Measurements from ENCODE around the gene WWOX. TPM values are rescaled to one million over a fixed set of nuclear protein-coding genes. Genes with fewer than 3 reads are reported as not detected.

Gene WWOX
- total and polyA plus RNA-seq, 4 experiments from 2014 or later = 10.4 to 23.1 (median 17.5) TPM

DNA sequence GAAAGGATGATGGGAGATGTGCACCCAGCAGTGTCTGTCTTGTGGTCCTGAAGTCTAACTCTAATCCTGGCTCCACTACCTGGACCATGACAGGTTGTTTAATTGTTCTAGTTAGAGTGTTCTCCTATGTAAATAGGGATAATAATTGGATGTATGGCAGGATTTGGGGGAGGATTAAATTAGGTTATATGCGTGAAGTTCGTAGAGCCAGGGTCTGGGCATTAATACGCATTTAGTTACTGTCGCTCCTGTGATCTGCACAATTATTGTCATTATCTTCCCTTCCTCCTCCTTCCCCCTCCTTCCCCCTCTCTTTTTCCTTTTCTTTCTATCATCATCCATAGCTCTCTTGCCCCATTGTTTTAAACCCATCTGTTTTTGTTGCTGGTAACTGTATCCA lies 210.3 kb downstream of the WWOX start:
- H3K4me1 ChIP-seq (ENCODE audit: insufficient read depth, low read length) = no peaks in the 10 kb centered on the region
- H3K27me3 ChIP-seq (ENCODE audit: insufficient read depth, low read length) = no peaks in the 10 kb centered on the region
- H3K36me3 ChIP-seq (ENCODE audit: insufficient read depth, low read length) = no peaks in the 10 kb centered on the region
- H3K9me3 Mint-ChIP-seq = no peaks in the 10 kb centered on the region
- no peak overlapping the region for H3K27ac Mint-ChIP-seq
- peaks cover 0 to 8% (median 4%) of the 10 kb centered on the region in 4 donors for H3K4me1 Mint-ChIP-seq
- intact Hi-C loops (cut with micrococcal nuclease) = no loop called here
- no peaks in the 10 kb centered on the region for H3K9me3 ChIP-seq (ENCODE audit: control insufficient read depth in 1 of 2, low read length in 2 of 2)
- POLR2A ChIA-PET (ENCODE audit: partially characterized antibody) = no interaction called here
- H3K4me3 Mint-ChIP-seq = no peak overlapping the region
- no peak overlapping the region for H3K27ac ChIP-seq (ENCODE audit: low read depth, low read length)
- CTCF ChIA-PET (ENCODE audit: partially characterized antibody) = no interaction called here
- H3K4me3 ChIP-seq (ENCODE audit: low read length in 2 of 2) = no peak overlapping the region
- DNase-seq = no peak
- H3K27me3 Mint-ChIP-seq = no peaks in the 10 kb centered on the region
- peaks cover 1 to 3% of the 10 kb centered on the region in 2 donors for H3K36me3 Mint-ChIP-seq

DNA sequence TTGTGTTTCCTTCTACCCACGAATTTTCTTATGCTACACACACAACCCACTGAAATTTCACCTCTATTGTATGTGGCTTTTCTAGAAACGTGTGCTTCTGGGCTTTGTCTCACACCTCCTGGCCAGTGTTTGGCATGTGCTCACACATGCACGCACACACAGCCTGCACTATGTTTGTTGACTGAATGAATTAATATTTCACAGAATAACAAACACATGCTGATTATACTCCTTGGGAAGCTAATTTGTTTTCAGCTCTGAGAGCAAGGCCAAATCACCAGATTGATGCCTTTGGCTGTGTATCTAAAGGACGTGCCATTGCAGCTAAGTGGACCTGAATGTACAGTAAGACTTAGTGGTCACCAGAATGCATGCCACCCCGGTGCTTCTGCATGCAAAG lies 210.7 kb downstream of the WWOX start:
- CTCF ChIA-PET (ENCODE audit: partially characterized antibody) = no interaction called here
- Mint-ChIP-seq H3K27ac (no peak overlapping the region), H3K4me1 (peaks cover 0 to 8% (median 4%) of the 10 kb centered on the region in 4 donors), H3K4me3 (no peak overlapping the region), H3K27me3 (no peaks in the 10 kb centered on the region), H3K9me3 (no peaks in the 10 kb centered on the region), H3K36me3 (peaks cover 0 to 3% of the 10 kb centered on the region in 2 donors)
- no peaks in the 10 kb centered on the region for H3K27me3 ChIP-seq (ENCODE audit: insufficient read depth, low read length)
- intact Hi-C loops (cut with micrococcal nuclease) = no loop called here
- no peaks in the 10 kb centered on the region for H3K9me3 ChIP-seq (ENCODE audit: control insufficient read depth in 1 of 2, low read length in 2 of 2)
- DNase-seq = no peak
- H3K4me3 ChIP-seq (ENCODE audit: low read length in 2 of 2) = no peak overlapping the region
- H3K27ac ChIP-seq (ENCODE audit: low read depth, low read length) = no peak overlapping the region
- no peaks in the 10 kb centered on the region for H3K36me3 ChIP-seq (ENCODE audit: insufficient read depth, low read length)
- POLR2A ChIA-PET (ENCODE audit: partially characterized antibody) = no interaction called here
- H3K4me1 ChIP-seq (ENCODE audit: insufficient read depth, low read length) = no peaks in the 10 kb centered on the region

DNA sequence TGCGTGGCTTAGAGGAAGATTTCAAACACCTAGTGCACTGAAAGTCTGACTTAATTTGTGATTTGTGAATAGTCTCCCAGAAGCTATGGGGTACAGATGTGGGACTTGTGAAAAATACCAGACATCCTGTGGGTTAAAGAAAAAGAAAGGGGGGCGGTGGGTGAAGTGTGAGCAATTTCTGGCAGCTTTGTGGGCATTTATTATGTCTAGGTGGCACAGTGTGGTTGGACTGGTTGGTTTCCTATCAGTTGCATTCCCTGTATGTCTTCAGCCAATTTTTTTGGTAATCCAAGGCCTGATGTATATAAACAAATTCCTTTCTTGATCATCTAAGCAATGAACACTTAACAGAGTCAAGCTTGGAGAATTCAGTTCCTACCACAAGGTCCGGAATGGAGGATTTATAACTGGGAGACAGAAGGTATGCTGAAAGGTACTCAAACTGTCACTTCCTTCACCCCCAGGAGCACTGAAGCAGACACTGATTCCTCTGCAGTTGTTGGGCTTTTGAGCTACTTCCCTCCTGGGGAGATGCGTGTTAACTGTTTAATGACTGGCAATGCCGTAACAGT lies 211.6 kb downstream of the WWOX start:
- intact Hi-C loops (cut with micrococcal nuclease) = no loop called here
- Histone ChIP-seq H3K9me3 (ENCODE audit: control insufficient read depth in 1 of 2, low read length in 2 of 2) (no peaks in the 10 kb centered on the region), H3K27ac (ENCODE audit: low read depth, low read length) (no peak overlapping the region), H3K27me3 (ENCODE audit: insufficient read depth, low read length) (no peaks in the 10 kb centered on the region), H3K4me1 (ENCODE audit: insufficient read depth, low read length) (no peaks in the 10 kb centered on the region), H3K36me3 (ENCODE audit: insufficient read depth, low read length) (no peaks in the 10 kb centered on the region), H3K4me3 (ENCODE audit: low read length in 2 of 2) (no peak overlapping the region)
- DNase-seq = no peak
- Mint-ChIP-seq H3K4me1 (peaks cover 0 to 8% (median 4%) of the 10 kb centered on the region in 4 donors), H3K9me3 (no peaks in the 10 kb centered on the region), H3K27ac (peak overlapping the region in 2 of 7 donors; percentile 12 to 14), H3K27me3 (no peaks in the 10 kb centered on the region), H3K4me3 (no peak overlapping the region), H3K36me3 (peaks cover 0 to 3% of the 10 kb centered on the region in 2 donors)
- POLR2A ChIA-PET (ENCODE audit: partially characterized antibody) = no interaction called here
- CTCF ChIA-PET (ENCODE audit: partially characterized antibody) = no interaction called here

DNA sequence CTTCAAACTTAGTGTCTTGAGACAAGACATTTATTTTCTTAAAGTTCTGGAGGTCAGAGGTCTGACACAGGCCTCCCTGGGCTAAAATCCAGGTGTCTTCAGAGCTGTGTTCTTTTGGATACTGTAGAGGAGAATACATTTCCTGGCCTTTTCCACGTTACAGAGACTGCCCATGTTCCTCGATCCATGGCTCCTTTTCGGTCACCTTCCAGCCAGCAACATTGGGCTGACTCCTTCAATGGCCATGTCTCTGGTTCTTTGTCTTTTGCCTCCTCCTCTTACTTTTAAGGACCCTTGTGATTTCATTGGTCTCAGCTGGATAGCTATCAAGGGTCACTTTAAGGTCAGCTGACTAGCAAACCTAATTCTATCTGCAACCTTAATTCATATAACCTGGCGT lies 212.4 kb downstream of the WWOX start:
- Mint-ChIP-seq H3K27ac (no peak overlapping the region), H3K36me3 (peaks cover 0 to 7% of the 10 kb centered on the region in 2 donors), H3K4me1 (peaks cover 0 to 8% (median 4%) of the 10 kb centered on the region in 4 donors), H3K27me3 (no peaks in the 10 kb centered on the region), H3K9me3 (no peaks in the 10 kb centered on the region), H3K4me3 (no peak overlapping the region)
- no peaks in the 10 kb centered on the region for H3K36me3 ChIP-seq (ENCODE audit: insufficient read depth, low read length)
- no peaks in the 10 kb centered on the region for H3K4me1 ChIP-seq (ENCODE audit: insufficient read depth, low read length)
- POLR2A ChIA-PET (ENCODE audit: partially characterized antibody) = no interaction called here
- no peak overlapping the region for H3K4me3 ChIP-seq (ENCODE audit: low read length in 2 of 2)
- DNase-seq = no peak
- CTCF ChIA-PET (ENCODE audit: partially characterized antibody) = no interaction called here
- no peak overlapping the region for H3K27ac ChIP-seq (ENCODE audit: low read depth, low read length)
- H3K27me3 ChIP-seq (ENCODE audit: insufficient read depth, low read length) = no peaks in the 10 kb centered on the region
- intact Hi-C loops (cut with micrococcal nuclease) = no loop called here
- H3K9me3 ChIP-seq (ENCODE audit: control insufficient read depth in 1 of 2, low read length in 2 of 2) = no peaks in the 10 kb centered on the region

DNA sequence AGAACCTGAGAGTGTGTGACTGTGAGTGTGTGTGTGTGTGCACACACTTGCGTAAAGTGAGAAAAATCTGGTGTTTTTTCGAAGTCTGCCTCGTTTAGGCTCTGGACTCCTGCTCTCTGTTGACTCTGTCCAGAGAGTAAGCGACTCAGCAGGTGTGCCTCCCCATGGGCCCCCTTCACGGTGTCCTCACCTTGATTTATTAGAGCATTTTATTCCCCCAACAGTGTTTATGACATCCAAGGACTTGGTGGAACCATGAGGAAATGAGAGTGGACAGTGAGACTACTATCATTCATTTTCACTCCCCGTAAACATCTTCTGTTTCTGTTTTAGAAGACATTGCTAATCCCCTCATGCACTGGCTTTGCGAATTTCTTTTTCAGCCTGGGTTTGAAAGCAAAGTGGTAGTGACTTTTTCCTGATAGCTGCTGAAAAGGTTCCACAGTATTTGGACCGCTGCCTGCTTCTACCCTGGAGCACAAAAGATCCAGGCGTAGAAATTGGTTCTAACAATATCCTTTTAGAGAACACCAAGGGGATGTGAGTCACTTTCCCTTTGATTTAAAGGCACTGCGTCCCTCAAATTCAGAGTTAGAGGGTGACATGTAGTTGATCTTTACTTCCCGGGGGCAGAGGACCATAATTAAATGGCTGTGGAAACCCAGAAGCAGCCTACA lies 218.2 kb downstream of the WWOX start:
- intact Hi-C loops (cut with micrococcal nuclease) = no loop called here
- H3K4me1 Mint-ChIP-seq = no peaks in the 10 kb centered on the region
- Histone ChIP-seq H3K4me3 (ENCODE audit: low read length in 2 of 2) (no peak overlapping the region), H3K4me1 (ENCODE audit: insufficient read depth, low read length) (no peaks in the 10 kb centered on the region), H3K27me3 (ENCODE audit: insufficient read depth, low read length) (no peaks in the 10 kb centered on the region), H3K9me3 (ENCODE audit: control insufficient read depth in 1 of 2, low read length in 2 of 2) (no peaks in the 10 kb centered on the region), H3K36me3 (ENCODE audit: insufficient read depth, low read length) (no peaks in the 10 kb centered on the region), H3K27ac (ENCODE audit: low read depth, low read length) (no peak overlapping the region)
- H3K27me3 Mint-ChIP-seq = no peaks in the 10 kb centered on the region
- ChIA-PET POLR2A (ENCODE audit: partially characterized antibody) (no interaction called here), CTCF (ENCODE audit: partially characterized antibody) (no interaction called here)
- no peak overlapping the region for H3K27ac Mint-ChIP-seq
- no peak for DNase-seq
- no peaks in the 10 kb centered on the region for H3K9me3 Mint-ChIP-seq
- peaks cover 0 to 17% of the 10 kb centered on the region in 2 donors for H3K36me3 Mint-ChIP-seq
- H3K4me3 Mint-ChIP-seq = no peak overlapping the region

DNA sequence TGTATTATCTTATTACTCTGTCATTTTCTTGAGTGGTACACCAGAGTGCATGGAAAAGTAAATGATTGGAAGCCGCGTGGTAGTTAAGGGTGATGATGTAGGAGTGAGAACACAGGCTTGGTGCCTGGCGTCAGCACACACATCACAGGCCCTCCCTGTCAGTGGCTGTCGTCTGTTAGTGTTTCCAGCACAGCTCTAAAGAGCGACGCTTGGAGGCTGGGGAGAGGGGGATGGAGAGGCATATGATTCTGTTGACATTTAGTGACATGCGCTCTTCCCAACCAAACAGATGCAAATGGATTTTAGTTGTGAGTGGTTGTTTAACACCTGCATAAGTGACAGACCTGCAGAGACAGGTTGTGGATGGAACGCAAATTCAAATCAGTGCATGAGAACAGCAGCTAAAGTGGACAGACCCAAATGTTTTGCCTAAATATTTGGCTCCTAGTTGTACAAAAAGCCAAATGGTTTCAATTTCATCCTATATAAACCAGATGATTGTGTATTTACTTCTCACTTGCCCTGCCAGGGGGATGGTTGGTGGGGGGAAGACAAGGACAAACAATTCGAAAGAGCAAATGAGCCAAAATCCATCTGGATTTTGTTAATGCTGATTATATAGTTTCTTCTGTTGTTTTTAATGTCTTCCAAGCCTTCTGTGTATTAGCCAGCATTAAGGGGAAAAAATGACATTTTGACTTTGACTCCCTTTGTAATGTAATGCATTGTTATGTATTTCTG lies 222.3 kb downstream of the WWOX start:
- H3K9me3 ChIP-seq (ENCODE audit: control insufficient read depth in 1 of 2, low read length in 2 of 2) = no peaks in the 10 kb centered on the region
- no peak overlapping the region for H3K27ac ChIP-seq (ENCODE audit: low read depth, low read length)
- H3K36me3 ChIP-seq (ENCODE audit: insufficient read depth, low read length) = no peaks in the 10 kb centered on the region
- Mint-ChIP-seq H3K36me3 (peaks cover 0 to 14% of the 10 kb centered on the region in 2 donors), H3K27ac (no peak overlapping the region), H3K4me1 (no peaks in the 10 kb centered on the region), H3K27me3 (no peaks in the 10 kb centered on the region), H3K9me3 (no peaks in the 10 kb centered on the region), H3K4me3 (no peak overlapping the region)
- CTCF ChIA-PET (ENCODE audit: partially characterized antibody) = no interaction called here
- intact Hi-C loops (cut with micrococcal nuclease) = no loop called here
- no peaks in the 10 kb centered on the region for H3K27me3 ChIP-seq (ENCODE audit: insufficient read depth, low read length)
- DNase-seq = no peak
- H3K4me1 ChIP-seq (ENCODE audit: insufficient read depth, low read length) = no peaks in the 10 kb centered on the region
- H3K4me3 ChIP-seq (ENCODE audit: low read length in 2 of 2) = no peak overlapping the region
- POLR2A ChIA-PET (ENCODE audit: partially characterized antibody) = no interaction called here

DNA sequence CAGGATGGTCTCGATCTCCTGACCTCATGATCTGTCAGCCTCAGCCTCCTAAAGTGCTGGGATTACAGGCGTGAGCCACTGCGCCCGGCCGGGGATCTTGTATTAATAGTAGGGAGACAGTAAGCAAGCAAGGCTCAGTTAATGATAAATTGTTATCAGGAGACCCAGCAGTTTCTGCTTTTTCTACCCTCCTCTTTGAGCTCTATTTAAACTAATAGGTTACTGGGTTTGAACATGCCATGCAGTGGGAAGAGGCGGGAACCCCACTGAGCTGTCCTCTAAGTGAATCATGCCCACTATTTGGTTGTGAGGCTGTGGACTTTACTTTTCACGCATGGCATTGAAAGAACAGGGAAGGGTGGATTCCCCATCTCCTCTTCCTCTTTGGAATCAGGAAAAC lies 223.9 kb downstream of the WWOX start:
- H3K36me3 ChIP-seq (ENCODE audit: insufficient read depth, low read length) = no peaks in the 10 kb centered on the region
- H3K27ac Mint-ChIP-seq = no peak overlapping the region
- no peak overlapping the region for H3K4me3 ChIP-seq (ENCODE audit: low read length in 2 of 2)
- H3K27me3 ChIP-seq (ENCODE audit: insufficient read depth, low read length) = no peaks in the 10 kb centered on the region
- no peak overlapping the region for H3K4me3 Mint-ChIP-seq
- peaks cover 0 to 9% of the 10 kb centered on the region in 2 donors for H3K36me3 Mint-ChIP-seq
- H3K9me3 ChIP-seq (ENCODE audit: control insufficient read depth in 1 of 2, low read length in 2 of 2) = no peaks in the 10 kb centered on the region
- ChIA-PET POLR2A (ENCODE audit: partially characterized antibody) (no interaction called here), CTCF (ENCODE audit: partially characterized antibody) (no interaction called here)
- no peak overlapping the region for H3K27ac ChIP-seq (ENCODE audit: low read depth, low read length)
- intact Hi-C loops (cut with micrococcal nuclease) = no loop called here
- H3K27me3 Mint-ChIP-seq = no peaks in the 10 kb centered on the region
- DNase-seq = no peak
- no peaks in the 10 kb centered on the region for H3K4me1 Mint-ChIP-seq
- H3K9me3 Mint-ChIP-seq = no peaks in the 10 kb centered on the region
- H3K4me1 ChIP-seq (ENCODE audit: insufficient read depth, low read length) = no peaks in the 10 kb centered on the region
